Activated T-helper 2 cell treated with anti-CD3 and anti-CD28 coated beads, Interferon-gamma antibody, Interleukin-2, Interleukin-4, amounts not matched to agents 10 μg/mL and 5 μg/mL and 100 μg/mL, durations not matched to agents 14 hours and 24 hours and 36 hours (primary cell): ENCODE results near the gene CDK5R1. TPM values are rescaled to one million over a fixed set of nuclear protein-coding genes. Genes with fewer than 3 reads are reported as not detected.

ENCODE experiments used
- DNase-seq: peaks from one replicate; pipeline ENCODE4 v3.0.0; 2021; ENCODE audit warnings: low spot score
- H3K27ac Mint-ChIP-seq: one replicate; pipeline ENCODE4 v1.8.0; 2021; ENCODE audit warnings: mixed read lengths
- H3K27me3 Mint-ChIP-seq: one replicate; pipeline ENCODE4 v1.8.0; 2021; ENCODE audit warnings: low read depth, mixed read lengths
- H3K36me3 Mint-ChIP-seq: one replicate; pipeline ENCODE4 v1.8.0; 2021; ENCODE audit warnings: low read depth, mixed read lengths
- H3K4me1 Mint-ChIP-seq: one replicate; pipeline ENCODE4 v1.8.0; 2021; ENCODE audit warnings: low read depth, mixed read lengths
- H3K4me3 Mint-ChIP-seq: one replicate; pipeline ENCODE4 v1.8.0; 2021; ENCODE audit warnings: low read depth, mild to moderate bottlenecking, moderate library complexity, mixed read lengths
- H3K9me3 Mint-ChIP-seq: one replicate; pipeline ENCODE4 v1.8.0; 2021; ENCODE audit warnings: mixed read lengths
- intact Hi-C: fragments of 100-400 bp; cut with micrococcal nuclease; formaldehyde crosslinking; loops from one replicate; pipeline ENCODE4 v1.15.1; 2023
- total RNA-seq: library from RNA; stranded (reverse); gene quantifications from 2 replicates; pipeline ENCODE4 v1.2.3, GENCODE V29; 2022

Gene CDK5R1
- total RNA-seq, 1 donor from 2014 or later = 10.8 TPM

GRCh38 chr17:32452281-32452680, 34.5 kb upstream of the CDK5R1 start:
- DNase-seq = no peak
- H3K27ac Mint-ChIP-seq = no peak overlapping the region
- peaks cover 23% of the 10 kb centered on the region for H3K4me1 Mint-ChIP-seq
- no peaks in the 10 kb centered on the region for H3K27me3 Mint-ChIP-seq
- no peaks in the 10 kb centered on the region for H3K9me3 Mint-ChIP-seq
- intact Hi-C loops = no loop called here
- H3K36me3 Mint-ChIP-seq = peaks cover 81% of the 10 kb centered on the region
- H3K4me3 Mint-ChIP-seq = no peak overlapping the region

- peaks cover 86% of the 10 kb centered on the region for H3K36me3 Mint-ChIP-seq
- no peaks in the 10 kb centered on the region for H3K9me3 Mint-ChIP-seq
- no peak overlapping the region for H3K27ac Mint-ChIP-seq
- DNase-seq = no peak
- H3K27me3 Mint-ChIP-seq = no peaks in the 10 kb centered on the region
- peaks cover 29% of the 10 kb centered on the region for H3K4me1 Mint-ChIP-seq
- intact Hi-C loops = no loop called here
- H3K4me3 Mint-ChIP-seq = no peak overlapping the region
These were observed 33.4 kb upstream of the CDK5R1 start for GRCh38 chr17:32453370-32453769.

GRCh38 chr17:32458371-32458770, 28.4 kb upstream of the CDK5R1 start:
- H3K4me1 Mint-ChIP-seq = peaks cover 21% of the 10 kb centered on the region
- intact Hi-C loops = no loop called here
- H3K36me3 Mint-ChIP-seq = peaks cover 83% of the 10 kb centered on the region
- peak overlapping the region; percentile 34 for H3K27ac Mint-ChIP-seq
- DNase-seq = no peak
- H3K27me3 Mint-ChIP-seq = no peaks in the 10 kb centered on the region
- H3K4me3 Mint-ChIP-seq = no peak overlapping the region
- no peaks in the 10 kb centered on the region for H3K9me3 Mint-ChIP-seq

GRCh38 chr17:32460054-32460453, 26.7 kb upstream of the CDK5R1 start:
- intact Hi-C loops = no loop called here
- peaks cover 77% of the 10 kb centered on the region for H3K36me3 Mint-ChIP-seq
- no peaks in the 10 kb centered on the region for H3K27me3 Mint-ChIP-seq
- no peak overlapping the region for H3K27ac Mint-ChIP-seq
- DNase-seq = no peak
- no peaks in the 10 kb centered on the region for H3K9me3 Mint-ChIP-seq
- no peak overlapping the region for H3K4me3 Mint-ChIP-seq
- H3K4me1 Mint-ChIP-seq = peaks cover 21% of the 10 kb centered on the region

- no peaks in the 10 kb centered on the region for H3K27me3 Mint-ChIP-seq
- intact Hi-C loops = loop anchor here (1.0 kb wide), 2 partner anchors 17 to 294 kb away; partner anchors contain the start of gene PSMD11
- H3K4me3 Mint-ChIP-seq = no peak overlapping the region
- peaks cover 81% of the 10 kb centered on the region for H3K36me3 Mint-ChIP-seq
- no peak overlapping the region for H3K27ac Mint-ChIP-seq
- H3K4me1 Mint-ChIP-seq = peaks cover 21% of the 10 kb centered on the region
- DNase-seq = no peak
- no peaks in the 10 kb centered on the region for H3K9me3 Mint-ChIP-seq
These were observed 25.3 kb upstream of the CDK5R1 start for GRCh38 chr17:32461498-32461852.

GRCh38 chr17:32461853-32462617, 24.8 kb upstream of the CDK5R1 start:
- DNase-seq = peak; percentile 43
- Mint-ChIP-seq H3K4me1 (peaks cover 20% of the 10 kb centered on the region), H3K27me3 (no peaks in the 10 kb centered on the region), H3K4me3 (no peak overlapping the region), H3K9me3 (no peaks in the 10 kb centered on the region), H3K36me3 (peaks cover 82% of the 10 kb centered on the region), H3K27ac (no peak overlapping the region)
- intact Hi-C loops = loop anchor here (1.0 kb wide), 3 partner anchors 18 to 293 kb away; partner anchors contain the start of gene PSMD11

- intact Hi-C loops = no loop called here
- Mint-ChIP-seq H3K36me3 (peaks cover 83% of the 10 kb centered on the region), H3K27ac (no peak overlapping the region), H3K9me3 (no peaks in the 10 kb centered on the region), H3K4me3 (no peak overlapping the region), H3K27me3 (no peaks in the 10 kb centered on the region), H3K4me1 (peaks cover 13% of the 10 kb centered on the region)
- DNase-seq = no peak
These were observed 23.5 kb upstream of the CDK5R1 start for GRCh38 chr17:32463304-32463703.

- peaks cover 83% of the 10 kb centered on the region for H3K36me3 Mint-ChIP-seq
- intact Hi-C loops = no loop called here
- no peak for DNase-seq
- no peaks in the 10 kb centered on the region for H3K27me3 Mint-ChIP-seq
- no peak overlapping the region for H3K27ac Mint-ChIP-seq
- H3K4me1 Mint-ChIP-seq = peaks cover 9% of the 10 kb centered on the region
- no peaks in the 10 kb centered on the region for H3K9me3 Mint-ChIP-seq
- no peak overlapping the region for H3K4me3 Mint-ChIP-seq
These were observed 22.4 kb upstream of the CDK5R1 start for GRCh38 chr17:32464374-32464773.

GRCh38 chr17:32467949-32468348, 18.8 kb upstream of the CDK5R1 start:
- H3K9me3 Mint-ChIP-seq = no peaks in the 10 kb centered on the region
- no peak overlapping the region for H3K4me3 Mint-ChIP-seq
- H3K4me1 Mint-ChIP-seq = peaks cover 2% of the 10 kb centered on the region
- peaks cover 79% of the 10 kb centered on the region for H3K36me3 Mint-ChIP-seq
- no peak overlapping the region for H3K27ac Mint-ChIP-seq
- intact Hi-C loops = no loop called here
- no peak for DNase-seq
- no peaks in the 10 kb centered on the region for H3K27me3 Mint-ChIP-seq

- DNase-seq = no peak
- H3K4me1 Mint-ChIP-seq = peaks cover 2% of the 10 kb centered on the region
- H3K27ac Mint-ChIP-seq = no peak overlapping the region
- peaks cover 84% of the 10 kb centered on the region for H3K36me3 Mint-ChIP-seq
- intact Hi-C loops = no loop called here
- no peaks in the 10 kb centered on the region for H3K27me3 Mint-ChIP-seq
- no peak overlapping the region for H3K4me3 Mint-ChIP-seq
- no peaks in the 10 kb centered on the region for H3K9me3 Mint-ChIP-seq
These were observed 16.2 kb upstream of the CDK5R1 start for GRCh38 chr17:32470405-32471167.

- DNase-seq = no peak
These were observed 15.1 kb upstream of the CDK5R1 start for GRCh38 chr17:32471652-32472051.

GRCh38 chr17:32475258-32475657, 11.5 kb upstream of the CDK5R1 start:
- Mint-ChIP-seq H3K27ac (no peak overlapping the region), H3K9me3 (no peaks in the 10 kb centered on the region), H3K27me3 (no peaks in the 10 kb centered on the region), H3K36me3 (peaks cover 86% of the 10 kb centered on the region), H3K4me1 (no peaks in the 10 kb centered on the region), H3K4me3 (no peak overlapping the region)
- DNase-seq = no peak
- intact Hi-C loops = no loop called here

More at GRCh38 chr17:32471652-32472051, 15.1 kb upstream of the CDK5R1 start:
- Mint-ChIP-seq H3K36me3 (peaks cover 85% of the 10 kb centered on the region), H3K4me1 (peaks cover 2% of the 10 kb centered on the region), H3K9me3 (no peaks in the 10 kb centered on the region), H3K27ac (no peak overlapping the region), H3K4me3 (no peak overlapping the region), H3K27me3 (no peaks in the 10 kb centered on the region)
- intact Hi-C loops = no loop called here

GRCh38 chr17:32477220-32477619, 9.6 kb upstream of the CDK5R1 start:
- H3K27ac Mint-ChIP-seq = no peak overlapping the region
- no peaks in the 10 kb centered on the region for H3K27me3 Mint-ChIP-seq
- no peak overlapping the region for H3K4me3 Mint-ChIP-seq
- intact Hi-C loops = no loop called here
- peaks cover 86% of the 10 kb centered on the region for H3K36me3 Mint-ChIP-seq
- DNase-seq = no peak
- H3K4me1 Mint-ChIP-seq = no peaks in the 10 kb centered on the region
- H3K9me3 Mint-ChIP-seq = no peaks in the 10 kb centered on the region
